ENCODE results near the gene GRIN1.

The GRIN1 gene

DNA sequence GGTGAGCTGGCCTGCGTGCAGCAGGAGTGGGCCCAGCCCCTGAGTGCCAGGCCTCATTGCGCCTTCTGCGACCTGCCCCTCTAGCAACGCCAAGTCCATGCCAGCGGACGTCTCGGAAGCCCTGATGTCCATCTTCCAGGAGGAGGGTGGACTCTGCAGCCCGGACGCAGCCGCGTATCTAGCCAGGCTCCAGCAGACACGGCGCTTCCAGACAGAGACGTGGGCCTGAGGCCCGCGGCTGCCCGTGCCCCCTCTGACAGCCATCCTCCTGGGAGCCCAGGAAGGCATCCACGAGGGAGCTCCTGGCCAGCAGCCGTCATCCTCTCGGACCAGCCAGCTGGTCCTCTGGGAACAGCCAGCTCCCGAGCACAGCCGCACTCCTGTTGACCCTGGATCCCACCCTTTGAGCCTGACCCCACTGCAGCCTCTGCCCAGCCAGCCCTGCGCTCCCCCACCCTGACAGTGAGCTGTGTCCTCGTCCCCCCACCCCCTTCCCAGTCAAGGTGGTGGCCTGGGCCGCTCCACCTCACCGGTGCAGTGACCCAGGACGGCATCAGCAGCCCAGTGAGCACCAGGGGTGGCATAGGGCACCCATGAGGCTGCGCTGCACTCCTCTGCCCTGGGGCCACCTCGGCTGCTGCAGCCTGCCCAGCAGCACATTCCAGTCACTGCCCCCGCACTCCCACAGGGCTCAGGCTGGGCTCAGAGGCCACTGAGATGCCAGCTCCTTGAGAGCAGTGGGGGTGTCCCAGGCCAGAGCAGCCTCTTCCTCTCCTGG, 77.4 kb downstream of the GRIN1 start:
- DNase-seq (ENCODE audit: low read depth), result no peak

DNA sequence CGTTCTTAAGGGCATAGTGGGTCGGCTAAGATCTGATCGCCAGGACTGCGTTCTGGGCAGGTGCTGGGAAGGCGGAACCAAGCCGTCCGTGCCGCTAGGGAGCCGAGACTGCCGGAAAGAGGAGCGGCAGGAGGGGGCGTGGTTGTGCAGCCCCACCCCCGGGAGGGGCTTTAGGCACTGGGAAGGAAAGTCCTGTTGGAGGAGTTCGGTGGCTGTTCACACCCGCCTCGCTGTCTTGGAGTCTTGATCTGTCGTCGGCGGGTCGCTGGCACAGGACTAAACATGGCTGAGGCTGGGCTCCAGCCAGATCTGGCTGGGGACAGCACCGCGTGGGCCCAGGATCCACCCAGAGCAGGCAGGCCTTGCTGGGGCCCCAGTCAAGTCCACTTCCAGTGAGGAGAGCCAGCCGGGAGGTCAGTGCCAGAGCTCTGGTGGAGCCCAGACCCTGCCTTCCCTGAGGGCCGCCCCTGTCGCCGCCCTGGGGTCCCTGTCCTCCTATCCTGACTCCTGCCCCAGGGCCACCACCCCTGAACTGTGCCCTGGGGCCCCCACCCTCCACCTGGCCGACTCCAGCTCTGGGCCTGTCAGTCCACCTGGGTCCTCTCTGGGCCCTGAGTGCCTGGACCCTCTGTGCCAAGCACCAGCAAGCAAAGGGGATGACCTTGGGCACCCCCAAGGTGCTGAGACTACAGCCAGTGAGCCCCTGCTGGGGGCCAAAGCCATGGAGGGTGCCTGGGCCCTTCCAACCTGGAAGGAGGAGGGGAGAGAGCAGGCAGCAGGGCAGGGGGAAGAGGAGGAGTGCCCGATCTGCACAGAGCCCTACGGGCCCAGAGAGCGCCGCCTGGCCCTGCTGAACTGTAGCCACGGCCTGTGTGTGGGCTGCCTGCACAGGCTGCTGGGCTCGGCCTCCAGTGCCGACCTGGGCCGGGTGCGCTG, 78.6 kb downstream of the GRIN1 start:
- no peak for DNase-seq (ENCODE audit: low read depth)

DNA sequence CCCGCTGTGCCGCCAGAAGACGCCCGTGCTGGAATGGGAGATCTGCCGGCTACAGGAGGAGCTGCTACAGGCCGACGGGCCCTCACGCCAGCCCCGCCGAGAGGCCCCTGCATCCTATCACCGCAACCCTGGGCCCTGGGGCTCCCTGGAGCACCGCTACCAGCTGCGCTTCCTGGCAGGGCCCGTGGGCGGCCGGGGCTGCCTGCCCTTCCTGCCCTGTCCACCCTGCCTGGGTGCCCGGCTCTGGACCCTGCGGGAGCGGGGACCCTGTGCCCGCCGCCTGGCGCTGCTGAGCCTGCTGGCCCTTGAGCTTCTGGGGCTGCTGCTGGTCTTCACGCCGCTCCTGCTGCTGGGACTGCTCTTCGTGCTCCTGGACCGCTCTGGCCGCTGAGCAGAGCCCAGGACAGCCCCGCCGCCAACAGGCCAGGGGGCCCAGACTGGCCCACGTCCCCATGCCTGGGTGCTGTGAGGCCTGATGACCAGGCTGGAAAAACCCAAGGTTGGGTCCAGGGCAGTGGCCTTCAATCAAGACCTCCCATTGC, 79.3 kb downstream of the GRIN1 start:
- DNase-seq (ENCODE audit: low read depth), result no peak
